NK-92 treated with Interleukin-12 subunit alpha and Interleukin-12 subunit beta, amount 100 ng/mL, for 24 hours (cell line): ENCODE data around the gene DNASE2B.
A peak's percentile ranks its signal among the peaks of the same experiment; 100 is the strongest.
"Not testable (repeated sequence)": the region's sequence is repeated elsewhere in the genome, so short reads cannot be mapped to it uniquely, and the experiment has no call there.

Experiments
- DNase-seq: peaks from one replicate; lab custom pipeline; 2025; lab: John Stamatoyannopoulos, UW

The DNASE2B gene

GRCh38 chr1:84412316-84412942, 14.1 kb downstream of the DNASE2B start:
- no peak for DNase-seq

- DNase-seq: no peak
Measured at GRCh38 chr1:84415396-84415795, 17.1 kb downstream of the DNASE2B start.

- no peak for DNase-seq
Measured at GRCh38 chr1:84422909-84423308, 24.6 kb downstream of the DNASE2B start.

GRCh38 chr1:84424513-84425149, 26.3 kb downstream of the DNASE2B start:
- no peak for DNase-seq

- DNase-seq: no peak
Measured at GRCh38 chr1:84425150-84425896, 27.0 kb downstream of the DNASE2B start.

GRCh38 chr1:84426376-84426775, 28.1 kb downstream of the DNASE2B start:
- no peak for DNase-seq

GRCh38 chr1:84427250-84428188, 29.2 kb downstream of the DNASE2B start:
- no peak for DNase-seq

- DNase-seq: no peak
Measured at GRCh38 chr1:84428235-84428634, 30.0 kb downstream of the DNASE2B start.

- DNase-seq: no peak
Measured at GRCh38 chr1:84429231-84429630, 30.9 kb downstream of the DNASE2B start.

GRCh38 chr1:84430546-84430945, 32.3 kb downstream of the DNASE2B start:
- DNase-seq: no peak

- DNase-seq: peak; percentile 26
Measured at GRCh38 chr1:84433258-84434080, 35.2 kb downstream of the DNASE2B start.

GRCh38 chr1:84434081-84434769, 35.9 kb downstream of the DNASE2B start:
- peak; percentile 3 for DNase-seq

- DNase-seq: no peak
Measured at GRCh38 chr1:84434801-84435549, 36.7 kb downstream of the DNASE2B start.

GRCh38 chr1:84436876-84437655, 38.8 kb downstream of the DNASE2B start:
- no peak for DNase-seq

GRCh38 chr1:84442256-84442655, 44.0 kb downstream of the DNASE2B start:
- no peak for DNase-seq

- peak; percentile 4 for DNase-seq
Measured at GRCh38 chr1:84442747-84443646, 44.7 kb downstream of the DNASE2B start.

GRCh38 chr1:84448704-84449103, 50.4 kb downstream of the DNASE2B start:
- DNase-seq: not testable (repeated sequence)

GRCh38 chr1:84450910-84451309, 52.6 kb downstream of the DNASE2B start:
- no peak for DNase-seq
